GM21526 (cell line): Measurements from ENCODE around the gene TRAPPC6A.
"Not testable (repeated sequence)": the region's sequence is repeated elsewhere in the genome, so short reads cannot be mapped to it uniquely, and the experiment has no call there.

ENCODE experiments used
- ATAC-seq: cut with Tn5 transposase; IDR thresholded peaks from one replicate; pipeline ENCODE4 v1.9.1; 2021; ENCODE audit warnings: moderate library complexity; ENCODE audit not compliant: unreplicated experiment, low FRiP score

Gene TRAPPC6A

GRCh38 chr19:45133661-45134060 lies 44.4 kb downstream of the TRAPPC6A start:
- no peak for ATAC-seq

DNA sequence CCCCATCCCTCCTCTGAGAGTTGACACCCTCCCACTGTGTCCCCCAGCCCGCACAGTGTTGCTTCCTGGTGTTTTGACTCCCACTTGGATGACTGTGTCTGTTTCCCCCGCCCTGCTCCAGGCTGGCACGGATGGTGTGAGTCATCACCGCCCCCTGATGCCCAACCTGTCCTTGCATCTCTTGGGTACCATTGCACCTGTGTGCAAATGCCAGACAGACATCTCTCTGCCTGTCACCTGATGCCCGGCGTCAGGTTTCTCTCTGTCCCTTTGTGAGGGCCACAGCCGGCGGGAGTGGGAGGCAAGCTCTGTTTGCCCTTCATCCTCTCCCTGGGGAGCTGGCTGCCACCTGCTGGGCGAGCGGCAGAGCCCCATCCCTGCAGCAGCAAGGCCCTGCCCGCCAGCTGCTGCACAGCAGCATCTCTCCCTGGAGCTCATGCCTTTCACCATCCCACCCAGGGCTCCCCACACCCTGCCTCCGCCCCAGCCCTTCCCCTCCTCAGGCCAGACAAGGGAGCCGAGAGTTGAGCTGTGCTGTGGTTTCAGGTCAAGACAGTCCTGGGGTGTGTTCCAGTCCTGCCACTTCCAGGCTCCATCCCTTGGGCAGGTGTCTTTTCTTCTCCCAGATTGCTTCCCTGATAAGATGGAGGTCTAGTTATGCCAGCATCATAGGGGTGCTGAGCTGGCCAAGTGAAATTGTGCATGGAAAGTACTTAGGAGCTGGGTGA lies 47.0 kb downstream of the TRAPPC6A start:
- no peak for ATAC-seq

DNA sequence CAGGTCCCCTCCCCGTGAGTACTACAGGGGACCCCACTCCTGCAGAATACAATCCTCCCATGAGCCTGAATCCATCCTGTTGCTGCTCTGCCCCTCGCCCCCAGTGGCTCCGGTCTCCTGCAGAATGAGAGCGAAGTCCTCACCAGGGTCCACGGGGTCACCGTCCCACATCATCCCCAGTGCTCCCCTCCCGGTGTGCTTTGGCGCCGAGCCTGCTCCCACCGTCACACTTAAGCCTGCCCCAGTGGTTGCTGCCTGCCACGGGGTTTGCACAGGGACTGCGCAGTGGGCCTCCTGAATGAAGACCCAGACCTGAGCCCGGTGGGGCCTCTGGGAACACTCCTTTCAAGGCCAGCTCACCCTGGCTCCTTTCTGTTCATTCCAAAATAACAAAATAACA lies 47.8 kb downstream of the TRAPPC6A start:
- no peak for ATAC-seq

GRCh38 chr19:45128806-45129205 lies 49.2 kb downstream of the TRAPPC6A start:
- ATAC-seq = no peak

GRCh38 chr19:45128146-45128545 lies 49.9 kb downstream of the TRAPPC6A start:
- ATAC-seq = no peak

DNA sequence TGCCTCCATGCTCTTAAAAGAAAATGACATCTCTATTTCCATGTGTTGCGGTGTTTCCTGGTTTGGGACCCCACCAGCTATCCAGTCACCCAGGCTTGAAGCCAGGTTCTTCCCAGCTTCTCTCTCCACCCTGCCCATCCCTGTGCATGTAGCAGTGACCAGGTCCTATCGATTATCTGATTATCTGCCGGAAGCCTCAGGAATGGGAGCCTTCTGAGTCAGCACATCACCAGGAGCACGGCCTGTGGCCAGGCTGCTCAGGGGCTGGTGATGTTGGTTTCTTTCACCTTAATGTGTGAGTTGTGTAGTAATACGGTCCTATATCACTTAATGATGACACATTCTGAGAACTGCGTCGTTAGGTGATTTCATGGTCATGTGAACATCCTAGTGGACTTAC lies 51.4 kb downstream of the TRAPPC6A start:
- no peak for ATAC-seq

- no peak for ATAC-seq
These were observed 52.0 kb downstream of the TRAPPC6A start for GRCh38 chr19:45125975-45126493.

- ATAC-seq = no peak
These were observed 52.7 kb downstream of the TRAPPC6A start for GRCh38 chr19:45125360-45125759.

DNA sequence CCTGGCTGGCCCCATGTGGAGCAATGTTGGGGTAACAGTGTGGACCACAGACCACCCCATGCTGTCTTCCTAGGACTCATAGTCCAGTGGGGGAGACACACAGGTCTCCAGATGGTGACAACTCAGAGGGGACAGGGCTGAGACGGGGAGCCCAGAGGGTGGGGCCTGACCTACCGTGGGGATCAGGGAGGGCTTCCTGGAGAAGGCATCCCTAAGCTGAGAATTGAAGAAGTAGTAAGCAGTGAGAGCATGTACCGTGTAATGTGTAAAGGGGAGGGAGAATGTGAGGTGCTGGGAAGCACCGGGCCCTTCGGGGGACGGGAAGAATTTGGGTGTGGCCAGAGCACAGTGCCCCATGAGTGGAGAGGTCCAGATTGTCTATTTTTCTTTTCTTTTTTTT lies 54.0 kb downstream of the TRAPPC6A start:
- no peak for ATAC-seq

DNA sequence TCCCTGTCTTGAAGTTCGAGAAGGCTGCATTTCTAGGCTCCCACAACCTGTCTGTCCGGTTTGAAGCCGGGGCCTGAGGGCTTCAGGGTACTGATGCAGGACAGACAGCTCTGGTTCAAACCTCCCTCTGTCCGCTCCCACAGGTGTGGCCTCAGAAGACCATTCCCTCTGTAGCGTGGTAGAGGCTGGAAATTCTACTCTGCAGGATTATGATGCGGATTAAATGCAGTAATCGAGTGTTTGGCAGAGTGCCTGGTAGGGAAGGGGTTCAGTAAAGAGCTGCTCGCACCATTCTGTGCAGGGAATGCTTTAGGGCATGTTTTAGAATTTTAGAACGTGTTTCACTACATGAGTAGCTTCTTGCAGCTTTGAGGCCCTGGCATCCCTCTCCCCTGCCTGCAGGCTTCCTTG lies 54.6 kb downstream of the TRAPPC6A start:
- no peak for ATAC-seq

DNA sequence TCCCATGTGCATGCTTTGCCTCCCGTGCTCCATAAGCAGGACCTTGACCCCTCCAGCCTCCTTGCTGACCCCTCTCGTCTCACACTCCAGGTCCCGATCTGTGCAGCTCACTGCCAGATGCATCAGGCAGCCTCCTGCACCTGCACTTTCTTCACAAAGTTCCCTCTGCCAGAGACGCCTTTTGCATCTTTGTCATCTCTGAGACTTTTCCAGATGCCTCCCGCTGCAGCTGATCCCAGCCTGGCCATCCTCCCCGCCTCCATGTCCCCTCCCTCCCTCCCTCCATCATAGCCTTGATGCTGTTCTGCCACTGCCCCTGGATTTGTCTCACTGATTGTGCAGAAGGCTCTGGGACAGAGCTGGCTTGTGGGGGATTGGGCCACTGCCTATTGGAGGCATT lies 55.2 kb downstream of the TRAPPC6A start:
- no peak for ATAC-seq

- ATAC-seq = no peak
These were observed 56.2 kb downstream of the TRAPPC6A start for GRCh38 chr19:45121827-45122345.

DNA sequence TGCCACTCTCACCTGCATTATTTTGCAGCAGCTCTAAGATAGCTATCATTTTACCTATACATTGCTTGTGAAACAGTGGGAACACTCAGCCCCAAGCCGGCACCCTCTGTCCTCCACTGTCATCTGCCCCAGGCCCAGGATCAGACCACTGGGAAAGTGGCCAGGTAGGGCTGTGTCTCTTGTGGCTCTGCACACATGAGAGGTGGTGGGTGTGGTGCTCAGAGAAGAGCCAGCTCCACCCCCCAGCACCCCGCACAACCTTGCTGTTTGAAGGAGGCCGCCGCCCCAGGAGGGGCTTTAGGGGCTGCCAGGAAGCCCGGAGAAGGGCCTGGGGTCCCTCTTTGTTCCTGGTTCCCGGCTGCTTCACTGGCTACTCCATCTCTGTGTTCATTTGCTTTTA lies 58.5 kb downstream of the TRAPPC6A start:
- no peak for ATAC-seq

DNA sequence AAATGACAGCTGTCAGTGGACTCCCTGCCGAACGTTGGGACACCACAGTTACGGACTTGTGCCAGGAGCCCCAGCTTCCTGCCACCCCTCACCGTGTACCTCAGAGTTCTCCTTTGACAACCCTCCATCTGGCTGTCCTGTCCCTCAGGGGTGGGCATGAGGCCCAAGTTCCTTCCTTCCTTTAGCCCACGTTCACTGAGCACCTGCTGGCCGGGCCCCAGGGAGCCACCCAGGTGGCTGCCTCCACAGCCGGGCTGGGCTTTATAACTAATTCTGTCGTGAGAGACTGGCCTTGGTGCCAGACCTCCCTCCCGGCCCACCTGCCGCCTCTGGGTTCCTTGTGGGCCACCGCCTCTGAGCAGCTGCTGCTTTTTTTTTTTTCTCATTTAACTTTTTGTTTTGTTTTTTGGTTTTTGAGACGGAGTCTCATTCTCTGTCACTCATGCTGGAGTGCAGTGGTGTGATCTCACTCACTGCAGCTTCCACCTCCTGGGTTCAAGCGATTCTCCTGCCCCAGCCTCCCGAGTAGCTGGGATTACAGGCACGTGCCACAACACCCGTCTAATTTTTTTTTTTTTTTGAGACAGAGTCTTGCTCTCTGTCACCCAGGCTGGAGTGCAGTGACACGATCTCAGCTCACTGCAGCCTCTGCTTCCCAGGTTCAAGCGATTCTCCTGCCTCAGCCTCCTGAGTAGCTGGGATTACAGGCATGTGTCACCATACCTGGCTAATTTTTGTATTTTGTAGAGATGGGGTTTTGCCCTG lies 59.3 kb downstream of the TRAPPC6A start:
- ATAC-seq = not testable (repeated sequence)

DNA sequence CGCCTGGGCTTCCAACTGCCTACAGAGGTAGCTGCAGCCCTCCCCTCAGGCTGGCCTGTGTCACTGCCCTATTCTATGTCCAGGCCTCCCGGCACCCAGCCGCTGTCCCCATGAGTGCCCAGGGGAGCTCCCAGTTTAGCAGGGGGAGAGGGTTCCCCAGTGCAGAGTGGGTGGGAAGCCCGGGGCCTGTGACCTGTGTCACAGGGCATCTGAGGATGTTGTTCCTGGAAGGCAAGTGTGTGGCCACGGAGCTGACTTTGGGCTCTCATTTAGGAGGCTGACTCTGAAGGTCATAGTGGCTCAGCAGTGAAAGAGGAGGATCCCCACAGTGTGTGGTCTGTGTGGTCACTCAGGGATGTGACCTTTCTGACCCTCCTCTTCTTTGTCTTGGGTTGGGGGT lies 59.9 kb downstream of the TRAPPC6A start:
- no peak for ATAC-seq

DNA sequence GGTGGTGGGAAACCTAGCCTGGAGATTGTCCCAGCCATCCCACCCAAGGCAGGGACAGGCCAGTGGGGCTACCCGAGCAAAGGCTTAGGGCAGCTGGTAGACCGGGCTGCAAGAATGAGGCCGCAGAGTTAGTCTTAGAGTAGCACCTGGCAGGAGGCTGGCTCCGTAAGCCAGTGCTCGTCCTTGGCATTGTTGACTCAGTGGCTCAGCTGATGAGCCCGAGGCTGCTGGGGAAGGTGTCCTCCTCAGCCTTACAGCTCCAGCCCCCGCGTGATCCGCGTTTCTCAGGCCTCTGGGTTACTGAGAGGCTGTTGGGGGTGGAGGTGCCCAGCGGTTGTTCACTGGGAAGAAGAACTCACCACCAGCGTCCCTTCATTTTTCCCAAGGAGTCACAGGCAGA lies 60.4 kb downstream of the TRAPPC6A start:
- ATAC-seq = no peak

DNA sequence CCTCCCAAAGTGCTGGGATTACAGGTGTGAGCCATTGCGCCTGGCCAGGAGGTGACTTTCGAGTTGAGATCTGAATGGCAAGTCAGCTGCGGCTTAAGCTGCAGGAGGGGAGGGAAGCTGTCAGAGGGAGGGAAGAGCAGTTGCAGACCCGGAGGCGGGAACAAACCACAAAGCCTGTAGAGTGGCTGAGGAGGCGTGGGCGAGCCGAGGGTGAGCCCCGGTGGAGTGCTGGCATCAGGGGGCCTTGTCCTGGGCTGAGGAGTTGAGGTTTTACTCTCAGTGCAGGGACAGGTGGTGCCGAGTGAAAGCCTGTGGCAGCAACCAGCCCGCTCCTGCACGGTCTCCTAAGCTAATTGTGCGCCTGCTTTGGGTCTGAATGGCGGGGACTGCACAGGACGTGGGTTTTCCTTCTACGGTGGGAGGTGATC lies 60.9 kb downstream of the TRAPPC6A start:
- no peak for ATAC-seq

- ATAC-seq = no peak
These were observed 62.0 kb downstream of the TRAPPC6A start for GRCh38 chr19:45115809-45116615.

GRCh38 chr19:45114116-45114515 lies 63.9 kb downstream of the TRAPPC6A start:
- ATAC-seq = no peak

GRCh38 chr19:45113628-45114027 lies 64.4 kb downstream of the TRAPPC6A start:
- ATAC-seq = no peak
